Measurements from ENCODE around the gene SOX18. TPM values are rescaled to one million over a fixed set of nuclear protein-coding genes. Genes with fewer than 3 reads are reported as not detected.

The SOX18 gene
- total and polyA plus RNA-seq, 2 of the 13 experiments (the other 11 are each of a cell fraction or from before 2014, with no cell fraction given): 1.6 to 1.9 TPM

GRCh38 chr20:64064145-64064698, 14.8 kb upstream of the SOX18 start (continued):
- TF ChIP-seq PREB (CRISPR knock-in tag; IDR thresholded peaks at IDR 0.05) (no peak), ZNF766 (CRISPR knock-in tag; IDR thresholded peaks at IDR 0.05; ENCODE audit: borderline replicate concordance) (no peak), NPAS2 (CRISPR knock-in tag; IDR thresholded peaks at IDR 0.05; ENCODE audit: borderline replicate concordance) (no peak), ZNF44 (CRISPR knock-in tag; IDR thresholded peaks at IDR 0.05) (no peak), MED13 (CRISPR knock-in tag; IDR thresholded peaks at IDR 0.05) (0 out of 2 replicates have a peak, but pooled peaks have one; percentile 2), ZIK1 (CRISPR knock-in tag; IDR thresholded peaks at IDR 0.05; ENCODE audit: borderline replicate concordance, low read depth) (no peak), ZNF570 (CRISPR knock-in tag; IDR thresholded peaks at IDR 0.05; ENCODE audit: borderline replicate concordance) (no peak), GMEB1 (CRISPR knock-in tag; IDR thresholded peaks at IDR 0.05; ENCODE audit: borderline replicate concordance) (no peak), BORCS8-MEF2B (CRISPR knock-in tag; IDR thresholded peaks at IDR 0.05) (no peak), ZNF180 (CRISPR knock-in tag; IDR thresholded peaks at IDR 0.05; ENCODE audit: borderline replicate concordance, low read depth) (0 out of 2 replicates have a peak, but pooled peaks have one; percentile 17), GATAD1 (CRISPR knock-in tag; IDR thresholded peaks at IDR 0.05) (no peak), KDM5B (CRISPR knock-in tag; IDR thresholded peaks at IDR 0.05; ENCODE audit: borderline replicate concordance) (no peak), BRF2 (CRISPR knock-in tag; IDR thresholded peaks at IDR 0.05) (0 out of 2 replicates have a peak, but pooled peaks have one; percentile 43), CSRNP1 (CRISPR knock-in tag; IDR thresholded peaks at IDR 0.05) (no peak), HBP1 (CRISPR knock-in tag; IDR thresholded peaks at IDR 0.05; ENCODE audit: low read depth) (no peak; the same call in 1 of the 2 replicates), NKX3-1 (CRISPR knock-in tag; IDR thresholded peaks at IDR 0.05) (no peak), ZBED4 (CRISPR knock-in tag; IDR thresholded peaks at IDR 0.05; ENCODE audit: borderline replicate concordance) (no peak), CC2D1A (CRISPR knock-in tag; IDR thresholded peaks at IDR 0.05) (no peak)

Data from HepG2 (cell line).